HCT116 (cell line): ENCODE data around the gene ZNF532. TPM values are rescaled to one million over a fixed set of nuclear protein-coding genes. Genes with fewer than 3 reads are reported as not detected.

ENCODE experiments used
- ATAC-seq: fragments of 200-7000 bp; cut with Tn5 transposase; 2 replicates; pipeline ENCODE4 v1.9.1; 2020; ENCODE audit warnings: mild to moderate bottlenecking, moderate library complexity
- BruUV-seq: library from RNA; stranded (reverse); fragments of 400-500 nt; replicated peaks from 2 replicates; lab custom pipeline; 2021; lab: Mats Ljungman, UMichigan
- CTCF ChIA-PET: fragments of 300-600 bp; sonication (Branson Sonifier 250); formaldehyde crosslinking; loops from one replicate; lab custom pipeline; 2021; ENCODE audit warnings: antibody characterized with exemption; lab: Charles Lee
- POLR2A ChIA-PET: fragments of 300-600, 350-600 bp; sonication (Branson Sonifier 250); formaldehyde crosslinking; loops from one replicate; lab custom pipeline; 2021; ENCODE audit warnings: antibody characterized with exemption; lab: Charles Lee
- RAD21 ChIA-PET, 2 experiments: fragments of 300-600 bp; sonication (Branson Sonifier 250); formaldehyde crosslinking; loops; one replicate each; lab custom pipeline; 2023; ENCODE audit warnings: low total read pairs in 2 of 2; ENCODE audit not compliant: uncharacterized antibody in 2 of 2, unreplicated experiment in 2 of 2, low non-redundant PET in 1 of 2; lab: Charles Lee
- DNase-seq: peaks from one replicate; pipeline ENCODE4 v3.0.0-alpha.2; 2010; ENCODE audit warnings: low read depth, low spot score
- H2AFZ ChIP-seq: fragments of 200-600 bp; shearing (Covaris generic), sonication (generic); 2 replicates; pipeline ENCODE4 v1.6.1; 2017; ENCODE audit warnings: low read depth, mixed run types, mixed read lengths, antibody characterized with exemption, low read length; ENCODE audit not compliant: poor library complexity, severe bottlenecking
- H3K27ac ChIP-seq: 2 replicates; pipeline ENCODE4 v1.5.1; 2012; ENCODE audit warnings: low read depth, low read length
- H3K27me3 ChIP-seq: fragments of 200-600 bp; sonication (generic); 2 replicates; pipeline ENCODE4 v1.6.1; 2016; ENCODE audit warnings: mixed run types, low read length, mixed read lengths; ENCODE audit not compliant: insufficient read depth
- H3K36me3 ChIP-seq, 2 experiments: fragments of 200-500 bp in 1 of 2; fragments of 200-600 bp in 1 of 2; sonication (Bioruptor generic) in 1 of 2; sonication (generic) in 1 of 2; 2 replicates each; pipeline versions ENCODE4 v1.5.1 to v1.6.1; 2014 to 2016; ENCODE audit warnings: low read length in 2 of 2, inconsistent platforms in 1 of 2, mixed read lengths in 1 of 2, mixed run types in 1 of 2; ENCODE audit not compliant: insufficient read depth in 2 of 2, control insufficient read depth in 1 of 2
- H3K4me1 ChIP-seq, 2 experiments: fragments of 200-600 bp in 1 of 2; sonication (generic) in 1 of 2; 2 replicates each; pipeline versions ENCODE4 v1.5.1 to v1.6.1; 2012 to 2017; ENCODE audit warnings: low read length in 2 of 2, inconsistent platforms in 1 of 2, mild to moderate bottlenecking in 1 of 2, mixed read lengths in 1 of 2, mixed run types in 1 of 2, moderate library complexity in 1 of 2; ENCODE audit not compliant: insufficient read depth in 2 of 2, control insufficient read depth in 1 of 2
- H3K4me2 ChIP-seq: fragments of 200-600 bp; sonication (generic); 2 replicates; pipeline ENCODE4 v1.6.1; 2017; ENCODE audit warnings: mixed run types, low read length, mixed read lengths
- H3K4me3 ChIP-seq, 2 experiments: fragments of 200-600 bp in 1 of 2; sonication (generic) in 1 of 2; replicated peaks in 1 of 2; 2 replicates each; pipeline ENCODE4 v1.5.1; 2011 to 2016; ENCODE audit warnings: low read length in 2 of 2, control low read depth in 1 of 2, low read depth in 1 of 2, mild to moderate bottlenecking in 1 of 2, mixed read lengths in 1 of 2, mixed run types in 1 of 2
- H3K79me2 ChIP-seq: fragments of 200-600 bp; sonication (generic); 2 replicates; pipeline ENCODE4 v1.6.1; 2017; ENCODE audit warnings: mild to moderate bottlenecking, mixed run types, low read length, moderate library complexity, mixed read lengths; ENCODE audit not compliant: insufficient read depth
- H3K9ac ChIP-seq: fragments of 200-600 bp; sonication (generic); 2 replicates; pipeline ENCODE4 v1.6.1; 2016; ENCODE audit warnings: low read length, mixed read lengths
- H3K9me2 ChIP-seq: fragments of 200-600 bp; sonication (generic), shearing (Covaris generic); 2 replicates; pipeline ENCODE4 v1.6.1; 2017; ENCODE audit warnings: mixed run types, mild to moderate bottlenecking, moderate library complexity; ENCODE audit not compliant: insufficient read depth
- H3K9me3 ChIP-seq, 2 experiments: fragments of 200-500 bp in 1 of 2; fragments of 200-600 bp in 1 of 2; sonication (Bioruptor generic) in 1 of 2; sonication (generic) in 1 of 2; 2 replicates each; pipeline ENCODE4 v1.6.1; 2014 to 2017; ENCODE audit warnings: low read length in 2 of 2, mixed read lengths in 2 of 2, inconsistent platforms in 1 of 2, low read depth in 1 of 2, mild to moderate bottlenecking in 1 of 2, mixed run types in 1 of 2, moderate library complexity in 1 of 2; ENCODE audit not compliant: control insufficient read depth in 1 of 2, insufficient read depth in 1 of 2
- H4K20me1 ChIP-seq: fragments of 200-600 bp; sonication (generic), shearing (Covaris generic); 2 replicates; pipeline ENCODE4 v1.6.1; 2017; ENCODE audit warnings: mixed run types, mild to moderate bottlenecking, moderate library complexity; ENCODE audit not compliant: insufficient read depth
- CEBPB ChIP-seq: IDR thresholded peaks from 2 replicates; pipeline ENCODE4 v1.6.1; 2012; ENCODE audit warnings: low read depth
- EGR1 ChIP-seq: IDR thresholded peaks from 2 replicates; pipeline ENCODE4 v1.6.1; 2012; ENCODE audit warnings: low read depth
- EZH2 ChIP-seq: fragments of 200-600 bp; sonication (generic); IDR thresholded peaks from 2 replicates; pipeline ENCODE4 v1.6.1; 2017; ENCODE audit warnings: antibody characterized with exemption, mixed run types
- JUND ChIP-seq: IDR thresholded peaks from 2 replicates; pipeline ENCODE4 v1.6.1; 2012
- POLR2A ChIP-seq: IDR thresholded peaks from 2 replicates; pipeline ENCODE4 v1.7.0; 2011; ENCODE audit warnings: borderline replicate concordance; ENCODE audit not compliant: insufficient read depth, insufficient read length; ENCODE audit errors: extremely low read depth
- POLR2AphosphoS5 ChIP-seq: IDR thresholded peaks from 2 replicates; pipeline ENCODE4 v1.6.1; 2011; ENCODE audit warnings: mild to moderate bottlenecking, low read depth, low read length, moderate library complexity
- RAD21 ChIP-seq: IDR thresholded peaks from 2 replicates; pipeline ENCODE4 v1.6.1; 2012; ENCODE audit warnings: low read depth, mild to moderate bottlenecking
- SIN3A ChIP-seq: IDR thresholded peaks from 2 replicates; pipeline ENCODE4 v1.6.1; 2012; ENCODE audit warnings: low read depth
- SP1 ChIP-seq: IDR thresholded peaks from 2 replicates; pipeline ENCODE4 v1.6.1; 2012; ENCODE audit warnings: low read depth
- SRF ChIP-seq: IDR thresholded peaks from 2 replicates; pipeline ENCODE4 v1.6.1; 2012; ENCODE audit warnings: low read depth
- TCF7L2 ChIP-seq: IDR thresholded peaks from 2 replicates; pipeline ENCODE4 v1.7.0; 2011; ENCODE audit warnings: borderline replicate concordance, inconsistent platforms; ENCODE audit not compliant: insufficient read depth, insufficient read length; ENCODE audit errors: extremely low read depth
- YY1 ChIP-seq: IDR thresholded peaks from 2 replicates; pipeline ENCODE4 v1.6.1; 2011; ENCODE audit warnings: low read length, low read depth, moderate library complexity, mild to moderate bottlenecking; ENCODE audit not compliant: insufficient replicate concordance; ENCODE audit errors: extremely low read depth
- ZFX ChIP-seq: fragments of 450-650 bp; IDR thresholded peaks from 2 replicates; pipeline ENCODE4 v1.6.1; 2017
- ZNF274 ChIP-seq: fragments of 200-500 bp; sonication (Bioruptor generic); IDR thresholded peaks from 2 replicates; pipeline ENCODE4 v1.6.1; 2014; ENCODE audit warnings: mild to moderate bottlenecking, low read depth, low read length, inconsistent platforms
- intact Hi-C: fragments of 100-400 bp; cut with micrococcal nuclease; formaldehyde crosslinking; loops from 2 replicates; pipeline ENCODE4 v1.10.0; 2022
- total RNA-seq: library from RNA; stranded (reverse); gene quantifications from one replicate; pipeline ENCODE4 v1.2.1, GENCODE V29; 2021; ENCODE audit not compliant: unreplicated experiment
- TF ChIP-seq, protein P1 (sequence below), 3 experiments: fragments of 200-600 bp in 1 of 3; sonication (generic) in 1 of 3; IDR thresholded peaks in 2 of 3; conservative IDR thresholded peaks in 1 of 3; 2 replicates each; pipeline ENCODE4 v1.5.1; 2012 to 2017; ENCODE audit warnings: low read depth in 2 of 3, low read length in 2 of 3, antibody characterized with exemption in 1 of 3, borderline replicate concordance in 1 of 3, control low read depth in 1 of 3, mild to moderate bottlenecking in 1 of 3, mixed read lengths in 1 of 3, mixed run types in 1 of 3, moderate library complexity in 1 of 3; ENCODE audit not compliant: insufficient read depth in 1 of 3
- TF ChIP-seq, protein P2 (sequence below): IDR thresholded peaks from 2 replicates; pipeline ENCODE4 v1.6.1; 2012; ENCODE audit warnings: low read depth
- TF ChIP-seq, protein P3 (sequence below): IDR thresholded peaks from 2 replicates; pipeline ENCODE4 v1.6.1; 2012

Gene ZNF532
- total RNA-seq, 1 experiment from 2014 or later, result 11.6 TPM

DNA sequence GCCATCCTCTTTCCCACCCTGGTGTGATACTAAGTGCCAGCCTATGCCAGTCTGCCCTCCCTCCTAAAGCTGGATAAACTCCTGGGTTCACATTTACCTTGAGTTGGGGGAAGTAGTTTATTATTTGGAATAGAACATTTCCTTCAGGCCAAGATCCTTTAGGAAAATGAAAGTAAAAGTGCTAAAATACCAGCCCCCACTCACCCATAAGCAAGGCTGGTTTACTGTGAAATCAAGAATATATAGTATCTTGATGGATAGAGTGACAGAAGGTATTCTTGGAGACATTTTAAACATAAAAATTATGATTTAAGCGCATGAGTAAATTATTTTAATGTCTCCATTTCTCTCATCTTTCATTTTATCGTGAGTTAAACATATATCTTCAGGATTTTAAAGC, 27.1 kb downstream of the ZNF532 start:
- H3K27me3 ChIP-seq, result no peaks in the 10 kb centered on the region
- H3K79me2 ChIP-seq, result no peaks in the 10 kb centered on the region
- DNase-seq (no peak), ATAC-seq (no peak)
- intact Hi-C loops, result no loop called here
- TF ChIP-seq TCF7L2, result no peak
- no peak for TF ChIP-seq EGR1
- TF ChIP-seq, protein P1, sequence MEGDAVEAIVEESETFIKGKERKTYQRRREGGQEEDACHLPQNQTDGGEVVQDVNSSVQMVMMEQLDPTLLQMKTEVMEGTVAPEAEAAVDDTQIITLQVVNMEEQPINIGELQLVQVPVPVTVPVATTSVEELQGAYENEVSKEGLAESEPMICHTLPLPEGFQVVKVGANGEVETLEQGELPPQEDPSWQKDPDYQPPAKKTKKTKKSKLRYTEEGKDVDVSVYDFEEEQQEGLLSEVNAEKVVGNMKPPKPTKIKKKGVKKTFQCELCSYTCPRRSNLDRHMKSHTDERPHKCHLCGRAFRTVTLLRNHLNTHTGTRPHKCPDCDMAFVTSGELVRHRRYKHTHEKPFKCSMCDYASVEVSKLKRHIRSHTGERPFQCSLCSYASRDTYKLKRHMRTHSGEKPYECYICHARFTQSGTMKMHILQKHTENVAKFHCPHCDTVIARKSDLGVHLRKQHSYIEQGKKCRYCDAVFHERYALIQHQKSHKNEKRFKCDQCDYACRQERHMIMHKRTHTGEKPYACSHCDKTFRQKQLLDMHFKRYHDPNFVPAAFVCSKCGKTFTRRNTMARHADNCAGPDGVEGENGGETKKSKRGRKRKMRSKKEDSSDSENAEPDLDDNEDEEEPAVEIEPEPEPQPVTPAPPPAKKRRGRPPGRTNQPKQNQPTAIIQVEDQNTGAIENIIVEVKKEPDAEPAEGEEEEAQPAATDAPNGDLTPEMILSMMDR (IDR thresholded peaks at IDR 0.05 in 2 of 3, conservative IDR thresholded peaks at IDR 0.05 in 1 of 3; ENCODE audit: borderline replicate concordance in 1 of 3, insufficient read depth in 1 of 3, low read depth in 2 of 3, low read length in 2 of 3), result no peak
- no peak for TF ChIP-seq SP1
- TF ChIP-seq ZFX, result no peak
- TF ChIP-seq YY1, result no peak
- TF ChIP-seq CEBPB, result no peak
- TF ChIP-seq POLR2A, result no peak
- no peak for TF ChIP-seq SRF
- TF ChIP-seq, protein P2, sequence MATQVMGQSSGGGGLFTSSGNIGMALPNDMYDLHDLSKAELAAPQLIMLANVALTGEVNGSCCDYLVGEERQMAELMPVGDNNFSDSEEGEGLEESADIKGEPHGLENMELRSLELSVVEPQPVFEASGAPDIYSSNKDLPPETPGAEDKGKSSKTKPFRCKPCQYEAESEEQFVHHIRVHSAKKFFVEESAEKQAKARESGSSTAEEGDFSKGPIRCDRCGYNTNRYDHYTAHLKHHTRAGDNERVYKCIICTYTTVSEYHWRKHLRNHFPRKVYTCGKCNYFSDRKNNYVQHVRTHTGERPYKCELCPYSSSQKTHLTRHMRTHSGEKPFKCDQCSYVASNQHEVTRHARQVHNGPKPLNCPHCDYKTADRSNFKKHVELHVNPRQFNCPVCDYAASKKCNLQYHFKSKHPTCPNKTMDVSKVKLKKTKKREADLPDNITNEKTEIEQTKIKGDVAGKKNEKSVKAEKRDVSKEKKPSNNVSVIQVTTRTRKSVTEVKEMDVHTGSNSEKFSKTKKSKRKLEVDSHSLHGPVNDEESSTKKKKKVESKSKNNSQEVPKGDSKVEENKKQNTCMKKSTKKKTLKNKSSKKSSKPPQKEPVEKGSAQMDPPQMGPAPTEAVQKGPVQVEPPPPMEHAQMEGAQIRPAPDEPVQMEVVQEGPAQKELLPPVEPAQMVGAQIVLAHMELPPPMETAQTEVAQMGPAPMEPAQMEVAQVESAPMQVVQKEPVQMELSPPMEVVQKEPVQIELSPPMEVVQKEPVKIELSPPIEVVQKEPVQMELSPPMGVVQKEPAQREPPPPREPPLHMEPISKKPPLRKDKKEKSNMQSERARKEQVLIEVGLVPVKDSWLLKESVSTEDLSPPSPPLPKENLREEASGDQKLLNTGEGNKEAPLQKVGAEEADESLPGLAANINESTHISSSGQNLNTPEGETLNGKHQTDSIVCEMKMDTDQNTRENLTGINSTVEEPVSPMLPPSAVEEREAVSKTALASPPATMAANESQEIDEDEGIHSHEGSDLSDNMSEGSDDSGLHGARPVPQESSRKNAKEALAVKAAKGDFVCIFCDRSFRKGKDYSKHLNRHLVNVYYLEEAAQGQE, result no peak
- no peak for TF ChIP-seq RAD21
- no peak for TF ChIP-seq POLR2AphosphoS5
- TF ChIP-seq EZH2, result no peak
- TF ChIP-seq ZNF274, result no peak
- no peak for TF ChIP-seq JUND
- TF ChIP-seq, protein P3, sequence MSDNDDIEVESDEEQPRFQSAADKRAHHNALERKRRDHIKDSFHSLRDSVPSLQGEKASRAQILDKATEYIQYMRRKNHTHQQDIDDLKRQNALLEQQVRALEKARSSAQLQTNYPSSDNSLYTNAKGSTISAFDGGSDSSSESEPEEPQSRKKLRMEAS, result no peak
- TF ChIP-seq SIN3A, result no peak
- POLR2A ChIA-PET, result no interaction called here
- no peaks in the 10 kb centered on the region for H3K36me3 ChIP-seq
- H3K4me1 ChIP-seq, result peaks cover 0 to 16% of the 10 kb centered on the region in 2 experiments; a peak in 2 of 4 replicates
- no TSS peak for BruUV-seq
- H3K4me3 ChIP-seq, result no peak overlapping the region
- RAD21 ChIA-PET, result no interaction called here
- no peak overlapping the region for H3K4me2 ChIP-seq
- no peak overlapping the region for H3K9ac ChIP-seq
- H2AFZ ChIP-seq, result no peak overlapping the region
- no peaks in the 10 kb centered on the region for H3K9me2 ChIP-seq
- CTCF ChIA-PET, result no interaction called here
- H3K9me3 ChIP-seq, result no peaks in the 10 kb centered on the region
- H3K27ac ChIP-seq, result no peak overlapping the region
- H4K20me1 ChIP-seq, result no peaks in the 10 kb centered on the region
